PC-9 (cell line): Measurements from ENCODE around the gene ANKIB1. TPM values are rescaled to one million over a fixed set of nuclear protein-coding genes. Genes with fewer than 3 reads are reported as not detected.
"Not testable (repeated sequence)": the region's sequence is repeated elsewhere in the genome, so short reads cannot be mapped to it uniquely, and the experiment has no call there.

Experiments
- BruUV-seq: library from RNA; stranded (reverse); fragments of 400-500 nt; replicated peaks from 2 replicates; lab custom pipeline; 2021; lab: Mats Ljungman, UMichigan
- CTCF ChIA-PET: fragments of 300-600 bp; sonication (Branson Sonifier 250); formaldehyde crosslinking; loops from one replicate; lab custom pipeline; 2022; ENCODE audit warnings: antibody characterized with exemption; lab: Charles Lee
- POLR2A ChIA-PET: fragments of 300-600 bp; sonication (Branson Sonifier 250); formaldehyde crosslinking; loops from one replicate; lab custom pipeline; 2022; ENCODE audit warnings: antibody characterized with exemption; ENCODE audit not compliant: unreplicated experiment; lab: Charles Lee
- DNase-seq, 2 experiments: peaks; one replicate each; pipeline versions ENCODE4 v3.0.0 to v3.0.0-alpha.2; 2015 to 2022; ENCODE audit warnings: mixed read lengths in 1 of 2
- H2AFZ ChIP-seq: fragments of 200-600 bp; sonication (generic); 2 replicates; pipeline ENCODE4 v1.8.1; 2017; ENCODE audit warnings: antibody characterized with exemption
- H3F3A ChIP-seq: fragments of 200-600 bp; sonication (generic); 2 replicates; pipeline ENCODE4 v1.8.1; 2017; ENCODE audit warnings: antibody characterized with exemption, mild to moderate bottlenecking, low read depth; ENCODE audit not compliant: insufficient read depth
- H3K27ac ChIP-seq: fragments of 200-600 bp; sonication (generic); 2 replicates; pipeline ENCODE4 v1.6.1; 2016; ENCODE audit warnings: mixed run types
- H3K27me3 ChIP-seq: fragments of 200-600 bp; sonication (generic); 2 replicates; pipeline ENCODE4 v1.6.1; 2016; ENCODE audit warnings: low read depth, mixed run types; ENCODE audit not compliant: insufficient read depth
- H3K36me3 ChIP-seq: fragments of 200-600 bp; sonication (generic); 2 replicates; pipeline ENCODE4 v1.6.1; 2016; ENCODE audit warnings: low read depth, mixed run types
- H3K4me1 ChIP-seq: fragments of 200-600 bp; sonication (generic); replicated peaks from 2 replicates; pipeline ENCODE4 v1.6.1; 2016; ENCODE audit warnings: mixed run types; ENCODE audit not compliant: insufficient read depth
- H3K4me2 ChIP-seq: fragments of 200-600 bp; sonication (generic); 2 replicates; pipeline ENCODE4 v1.6.1; 2017; ENCODE audit warnings: mixed run types
- H3K4me3 ChIP-seq: fragments of 200-600 bp; sonication (generic); 2 replicates; pipeline ENCODE4 v1.6.1; 2016; ENCODE audit warnings: mixed run types
- H3K79me2 ChIP-seq: fragments of 200-600 bp; sonication (generic); 2 replicates; pipeline ENCODE4 v1.6.1; 2017; ENCODE audit warnings: low read depth, mixed run types
- H3K9me2 ChIP-seq: fragments of 200-600 bp; sonication (generic); 2 replicates; pipeline ENCODE4 v1.8.1; 2017; ENCODE audit warnings: mild to moderate bottlenecking; ENCODE audit not compliant: insufficient read depth
- H3K9me3 ChIP-seq: fragments of 200-600 bp; sonication (generic); 2 replicates; pipeline ENCODE4 v1.8.1; 2016; ENCODE audit warnings: low read depth; ENCODE audit not compliant: insufficient read depth
- H4K20me1 ChIP-seq: fragments of 200-600 bp; sonication (generic); 2 replicates; pipeline ENCODE4 v1.8.1; 2017; ENCODE audit not compliant: insufficient read depth
- EZH2 ChIP-seq: fragments of 200-600 bp; sonication (generic); IDR thresholded peaks from 2 replicates; pipeline ENCODE4 v1.8.0; 2017; ENCODE audit warnings: antibody characterized with exemption, low read depth
- intact Hi-C: fragments of 100-400 bp; cut with micrococcal nuclease; formaldehyde crosslinking; loops from one replicate; pipeline ENCODE4 v1.10.0; 2022; ENCODE audit not compliant: unreplicated experiment
- total RNA-seq: library from RNA; stranded (reverse); gene quantifications from 2 replicates; pipeline ENCODE4 v1.2.3, GENCODE V29; 2021
- TF ChIP-seq, protein P1 (sequence below): fragments of 200-600 bp; sonication (generic); conservative IDR thresholded peaks from 2 replicates; pipeline ENCODE4 v1.6.1; 2017; ENCODE audit warnings: mixed run types, antibody characterized with exemption, mild to moderate bottlenecking, moderate library complexity

ANKIB1 gene
- total RNA-seq, 1 experiment from 2014 or later: 116 TPM

DNA sequence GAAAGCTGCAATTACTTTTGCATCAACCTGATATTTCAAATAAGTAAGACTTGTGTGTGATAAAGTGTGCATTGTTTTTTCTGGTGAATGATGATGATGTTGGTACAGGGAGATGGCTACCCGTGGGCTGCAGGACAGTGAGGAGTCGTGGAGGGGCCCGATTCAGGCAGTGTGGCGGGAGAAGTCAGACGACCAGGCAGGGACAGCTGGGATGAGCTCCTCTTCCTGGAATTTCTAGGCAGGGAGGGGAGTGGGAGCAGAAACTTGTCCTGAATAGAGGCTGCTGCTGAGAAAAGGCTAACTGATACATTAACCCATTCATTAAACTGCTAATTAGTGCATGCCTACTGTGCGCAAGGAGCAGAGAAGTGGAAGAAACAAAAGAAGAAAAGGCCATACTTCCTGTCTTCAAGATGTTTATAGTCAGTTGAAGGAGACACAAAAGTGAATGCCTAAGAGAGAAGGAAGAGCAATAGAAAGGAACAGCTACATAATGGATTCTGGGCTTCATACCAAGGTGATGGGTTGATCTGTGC, 192.2 kb downstream of the ANKIB1 start:
- Histone ChIP-seq H3K4me2 (no peak overlapping the region), H3K9me3 (no peaks in the 10 kb centered on the region), H3F3A (no peaks in the 10 kb centered on the region), H3K27ac (no peak overlapping the region), H3K4me3 (no peak overlapping the region), H3K36me3 (no peaks in the 10 kb centered on the region), H2AFZ (no peak overlapping the region), H3K4me1 (no peaks in the 10 kb centered on the region), H4K20me1 (no peaks in the 10 kb centered on the region), H3K27me3 (peaks cover 5% of the 10 kb centered on the region; the same call in 1 of the 2 replicates), H3K9me2 (no peaks in the 10 kb centered on the region), H3K79me2 (no peaks in the 10 kb centered on the region)
- ChIA-PET CTCF (no interaction called here), POLR2A (no interaction called here)
- intact Hi-C loops: no loop called here
- BruUV-seq: no TSS peak
- TF ChIP-seq EZH2: no peak
- TF ChIP-seq, protein P1, sequence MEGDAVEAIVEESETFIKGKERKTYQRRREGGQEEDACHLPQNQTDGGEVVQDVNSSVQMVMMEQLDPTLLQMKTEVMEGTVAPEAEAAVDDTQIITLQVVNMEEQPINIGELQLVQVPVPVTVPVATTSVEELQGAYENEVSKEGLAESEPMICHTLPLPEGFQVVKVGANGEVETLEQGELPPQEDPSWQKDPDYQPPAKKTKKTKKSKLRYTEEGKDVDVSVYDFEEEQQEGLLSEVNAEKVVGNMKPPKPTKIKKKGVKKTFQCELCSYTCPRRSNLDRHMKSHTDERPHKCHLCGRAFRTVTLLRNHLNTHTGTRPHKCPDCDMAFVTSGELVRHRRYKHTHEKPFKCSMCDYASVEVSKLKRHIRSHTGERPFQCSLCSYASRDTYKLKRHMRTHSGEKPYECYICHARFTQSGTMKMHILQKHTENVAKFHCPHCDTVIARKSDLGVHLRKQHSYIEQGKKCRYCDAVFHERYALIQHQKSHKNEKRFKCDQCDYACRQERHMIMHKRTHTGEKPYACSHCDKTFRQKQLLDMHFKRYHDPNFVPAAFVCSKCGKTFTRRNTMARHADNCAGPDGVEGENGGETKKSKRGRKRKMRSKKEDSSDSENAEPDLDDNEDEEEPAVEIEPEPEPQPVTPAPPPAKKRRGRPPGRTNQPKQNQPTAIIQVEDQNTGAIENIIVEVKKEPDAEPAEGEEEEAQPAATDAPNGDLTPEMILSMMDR: no peak
- DNase-seq: no peak

DNA sequence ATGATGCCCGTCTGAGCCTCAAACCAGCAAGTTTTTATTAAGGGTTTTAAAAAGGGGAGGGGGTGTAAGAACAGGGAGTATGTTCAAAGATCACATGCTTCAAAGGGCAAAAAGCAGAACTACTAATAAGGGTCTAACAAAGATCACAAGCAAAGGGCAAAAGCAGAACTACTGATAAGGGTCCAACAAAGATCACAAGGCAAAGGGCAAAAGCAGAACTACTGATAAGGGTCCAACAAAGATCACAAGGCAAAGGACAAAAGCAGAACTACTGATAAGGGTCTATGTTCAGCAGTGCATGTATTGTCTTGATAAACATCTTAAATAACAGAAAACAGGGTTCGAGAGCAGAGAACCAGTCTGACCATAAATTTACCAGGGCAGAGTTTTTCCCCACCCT, 196.9 kb downstream of the ANKIB1 start:
- DNase-seq, H3K4me3 ChIP-seq, H3K79me2 ChIP-seq, H4K20me1 ChIP-seq, H2AFZ ChIP-seq, H3F3A ChIP-seq, H3K27me3 ChIP-seq, H3K27ac ChIP-seq, H3K4me1 ChIP-seq, POLR2A ChIA-PET, H3K9me3 ChIP-seq, H3K36me3 ChIP-seq, CTCF ChIA-PET, BruUV-seq, H3K9me2 ChIP-seq, H3K4me2 ChIP-seq, intact Hi-C loops: not testable (repeated sequence)

DNA sequence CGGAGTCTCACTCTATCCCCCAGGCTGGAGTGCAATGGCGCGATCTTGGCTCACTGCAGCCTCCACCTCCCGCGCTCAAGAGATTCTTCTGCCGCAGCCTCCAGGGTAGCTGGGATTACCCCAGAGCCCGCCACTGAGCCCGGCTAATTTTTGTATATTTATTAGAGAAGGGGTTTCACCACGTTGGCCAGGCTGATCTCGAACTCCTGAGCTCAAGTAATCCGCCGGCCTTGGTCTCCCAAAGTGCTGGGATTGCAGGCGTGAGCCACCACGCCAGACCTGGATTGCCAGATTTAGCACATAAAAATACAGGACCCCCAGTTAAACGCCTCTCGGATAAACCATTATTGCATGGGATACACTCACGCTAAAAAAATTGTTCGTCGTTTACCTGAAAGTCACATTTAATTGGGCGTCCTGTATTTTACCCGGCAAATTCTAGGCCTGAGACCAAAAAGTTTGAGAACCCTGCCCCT, 201.1 kb downstream of the ANKIB1 start:
- no peaks in the 10 kb centered on the region for H3K9me3 ChIP-seq
- H3K79me2 ChIP-seq: peaks cover 9% of the 10 kb centered on the region
- TF ChIP-seq EZH2: no peak
- TF ChIP-seq, protein P1: no peak; the same call in 1 of the 2 replicates
- POLR2A ChIA-PET: interaction anchor here (0.7 to 1.1 kb wide), 2 partner anchors 14 to 22 kb away, joined by 5 to 9 read pairs; no protein-coding TSS in a partner anchor
- peaks cover 9% of the 10 kb centered on the region for H3K4me1 ChIP-seq
- no peaks in the 10 kb centered on the region for H3K9me2 ChIP-seq
- H2AFZ ChIP-seq: peak overlapping the region; percentile 74
- peaks cover 13% of the 10 kb centered on the region for H3K36me3 ChIP-seq
- no peak overlapping the region for H3K27ac ChIP-seq
- peak overlapping the region; percentile 84 for H3K4me2 ChIP-seq
- no peaks in the 10 kb centered on the region for H4K20me1 ChIP-seq
- BruUV-seq: TSS peak; percentile 55
- no peaks in the 10 kb centered on the region for H3K27me3 ChIP-seq
- H3K4me3 ChIP-seq: peak overlapping the region; percentile 60; the same call in 1 of the 2 replicates
- intact Hi-C loops: loop anchor here (1.0 to 5.0 kb wide), 6 partner anchors 22 to 615 kb away; partner anchors contain the start of genes CYP51A1, MTERF1, PEX1 and RBM48
- no peak for DNase-seq
- CTCF ChIA-PET: interaction anchor here (0.5 to 3.5 kb wide), 8 partner anchors 22 to 268 kb away, joined by 3 to 18 read pairs (median 5); partner anchors contain the start of genes LRRD1, PEX1 and RBM48
- H3F3A ChIP-seq: peaks cover 13% of the 10 kb centered on the region; the same call in 1 of the 2 replicates
